ENCODE measurements around the gene RDH14. TPM values are rescaled to one million over a fixed set of nuclear protein-coding genes. Genes with fewer than 3 reads are reported as not detected.

Gene RDH14
- total and polyA plus RNA-seq, 10 donors: 14.2 to 26.0 (median 19.1) TPM

DNA sequence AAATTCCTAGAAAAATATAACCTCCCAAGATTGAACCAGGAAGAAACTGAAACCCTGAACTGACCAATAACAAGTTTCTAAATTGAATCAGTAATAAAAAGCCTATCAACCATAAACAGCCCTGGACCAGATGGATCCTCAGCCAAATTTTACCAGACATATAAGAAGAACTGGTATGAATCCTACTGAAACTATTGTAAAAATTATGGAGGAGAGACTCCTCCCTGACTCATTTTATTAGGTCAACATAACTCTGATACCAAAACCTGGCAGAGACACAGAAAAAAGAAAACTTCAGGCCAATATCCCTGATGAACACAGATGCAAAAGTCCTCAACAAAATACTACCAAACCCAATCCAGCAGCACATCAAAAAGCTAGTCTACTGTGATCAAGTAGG lies 17.6 kb upstream of the RDH14 start:
- no peaks in the 10 kb centered on the region for H3K36me3 ChIP-seq
- intact Hi-C loops (cut with DNase I; ENCODE audit: low total_unique reads): no loop called here
- H3K9me3 ChIP-seq: peaks cover 0 to 20% (median 13%) of the 10 kb centered on the region in 8 donors
- DNase-seq: no peak
- H3K27ac ChIP-seq: no peak overlapping the region
- H3K4me3 ChIP-seq: no peak overlapping the region
- TF ChIP-seq CTCF (IDR thresholded peaks at IDR 0.05 in 8 of 11, conservative IDR thresholded peaks at IDR 0.05 in 3 of 11): no peak
- no peak for TF ChIP-seq POLR2A (IDR thresholded peaks at IDR 0.05)
- TF ChIP-seq POLR2AphosphoS5 (IDR thresholded peaks at IDR 0.05): no peak
- H3K27me3 ChIP-seq (replicated peaks in 1 of 7): no peaks in the 10 kb centered on the region
- no peaks in the 10 kb centered on the region for H3K4me1 ChIP-seq

DNA sequence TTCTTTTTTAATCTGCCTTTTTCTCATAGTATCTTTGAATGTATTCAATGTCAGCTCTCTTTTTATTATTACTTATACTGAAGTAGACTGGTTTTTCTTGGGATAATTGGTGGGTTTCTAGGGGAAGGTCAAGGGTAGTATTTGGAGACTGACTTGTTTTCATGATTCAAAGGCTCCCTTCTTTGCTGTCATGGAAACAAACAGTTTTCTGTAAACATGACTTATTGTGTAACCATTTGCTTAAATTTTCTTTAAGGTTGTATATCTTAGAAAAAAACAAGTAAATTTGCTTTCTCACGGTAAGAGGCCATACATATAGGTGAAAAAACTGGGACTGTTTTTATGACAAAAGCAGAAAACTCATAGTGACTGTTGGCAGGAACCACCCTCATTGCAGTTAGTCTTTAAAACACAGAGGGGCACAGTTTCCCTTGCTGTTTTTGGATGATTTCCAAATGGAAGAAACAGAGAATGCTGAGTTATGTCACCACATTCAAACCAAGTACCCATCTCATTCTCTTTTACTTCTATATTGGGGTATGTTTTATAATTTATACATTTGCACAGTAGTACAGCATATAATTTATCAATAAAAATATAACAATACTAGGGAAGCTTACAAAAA lies 5.8 kb upstream of the RDH14 start:
- Histone ChIP-seq H3K9me3 (peaks cover 0 to 16% (median 13%) of the 10 kb centered on the region in 8 donors), H3K27me3 (replicated peaks in 1 of 7) (no peaks in the 10 kb centered on the region), H3K4me3 (no peak overlapping the region), H3K27ac (no peak overlapping the region), H3K4me1 (peaks cover 0 to 2% (median 1%) of the 10 kb centered on the region in 6 donors), H3K36me3 (peaks cover 0 to 25% (median 0%) of the 10 kb centered on the region in 6 donors)
- intact Hi-C loops (cut with DNase I; ENCODE audit: low total_unique reads): no loop called here
- TF ChIP-seq POLR2AphosphoS5 (IDR thresholded peaks at IDR 0.05): no peak
- TF ChIP-seq CTCF (IDR thresholded peaks at IDR 0.05 in 8 of 11, conservative IDR thresholded peaks at IDR 0.05 in 3 of 11): no peak
- TF ChIP-seq POLR2A (IDR thresholded peaks at IDR 0.05): no peak
- 80 to 89% (median 87%) methylated on average over 1 of the region's 1 CpG for WGBS, 5 donors
- DNase-seq: no peak

DNA sequence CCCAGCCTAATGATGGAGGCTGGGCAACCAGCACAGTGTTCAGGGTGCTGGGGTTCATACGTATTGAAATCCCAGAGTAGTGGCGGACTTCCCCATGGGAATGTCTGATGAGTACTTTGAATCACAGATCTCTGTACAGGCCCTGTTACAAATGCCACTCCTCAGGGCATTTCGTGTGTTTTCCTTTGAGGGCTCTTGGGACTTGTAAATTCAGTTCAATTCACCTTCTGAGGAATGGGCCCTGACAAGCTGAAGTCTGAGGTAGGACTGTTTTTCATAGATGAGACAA lies 288 bp upstream of the RDH14 start:
- Histone ChIP-seq H3K36me3 (peaks cover 0 to 26% (median 0%) of the 10 kb centered on the region in 6 donors), H3K4me1 (peaks cover 11 to 47% (median 38%) of the 10 kb centered on the region in 6 donors), H3K4me3 (peak overlapping the region; percentile 67 to 93 (median 86)), H3K27ac (peak overlapping the region; percentile 94 to 99 (median 98)), H3K27me3 (replicated peaks in 1 of 7) (no peaks in the 10 kb centered on the region), H3K9me3 (peaks cover 0 to 16% (median 13%) of the 10 kb centered on the region in 8 donors)
- WGBS, 5 donors: 0 to 5% (median 1%) methylated on average over 3 of the region's 3 CpGs
- intact Hi-C loops (cut with DNase I; ENCODE audit: low total_unique reads): loop anchor here (5.0 kb wide), 1 partner anchor 787 kb away; no protein-coding TSS in a partner anchor
- DNase-seq: no peak
- no peak for TF ChIP-seq POLR2A (IDR thresholded peaks at IDR 0.05)
- no peak for TF ChIP-seq CTCF (IDR thresholded peaks at IDR 0.05 in 8 of 11, conservative IDR thresholded peaks at IDR 0.05 in 3 of 11)
- no peak for TF ChIP-seq POLR2AphosphoS5 (IDR thresholded peaks at IDR 0.05)

- peak overlapping the region; percentile 94 to 99 (median 98) for H3K27ac ChIP-seq
- H3K27me3 ChIP-seq (replicated peaks in 1 of 7): no peaks in the 10 kb centered on the region
- peaks cover 0 to 12% (median 11%) of the 10 kb centered on the region in 8 donors for H3K9me3 ChIP-seq
- intact Hi-C loops (cut with DNase I; ENCODE audit: low total_unique reads): loop anchor here (5.0 kb wide), 1 partner anchor 788 kb away; no protein-coding TSS in a partner anchor
- WGBS, 5 donors: 1 to 3% (median 2%) methylated on average over 11 of the region's 11 CpGs
- peaks cover 0 to 29% (median 9%) of the 10 kb centered on the region in 6 donors for H3K36me3 ChIP-seq
- peaks cover 11 to 47% (median 38%) of the 10 kb centered on the region in 6 donors for H3K4me1 ChIP-seq
- TF ChIP-seq CTCF (IDR thresholded peaks at IDR 0.05 in 8 of 11, conservative IDR thresholded peaks at IDR 0.05 in 3 of 11) (no peak), POLR2A (IDR thresholded peaks at IDR 0.05) (no peak), POLR2AphosphoS5 (IDR thresholded peaks at IDR 0.05) (no peak)
- DNase-seq: no peak
- peak overlapping the region; percentile 67 to 93 (median 86) for H3K4me3 ChIP-seq
Measured at GRCh38 chr2:18559531-18560030, 872 bp downstream of the RDH14 start.
